Hindlimb muscle (tissue), 1 donor: ENCODE results near the gene TMEM80. TPM values are rescaled to one million over a fixed set of nuclear protein-coding genes. Genes with fewer than 3 reads are reported as not detected.
"Not testable (repeated sequence)": the region's sequence is repeated elsewhere in the genome, so short reads cannot be mapped to it uniquely, and the experiment has no call there.

Experiments
- DNase-seq: peaks from one replicate; pipeline ENCODE4 v3.0.0-alpha.2; 2013
- polyA plus RNA-seq: library from polyadenylated mRNA; unstranded; fragments of 120-200 nt; gene quantifications from one replicate; pipeline ENCODE4 v1.2.1, GENCODE V29; 2013; ENCODE audit not compliant: insufficient read length

TMEM80 gene
- polyA plus RNA-seq, 1 donor: 21.0 TPM

DNA sequence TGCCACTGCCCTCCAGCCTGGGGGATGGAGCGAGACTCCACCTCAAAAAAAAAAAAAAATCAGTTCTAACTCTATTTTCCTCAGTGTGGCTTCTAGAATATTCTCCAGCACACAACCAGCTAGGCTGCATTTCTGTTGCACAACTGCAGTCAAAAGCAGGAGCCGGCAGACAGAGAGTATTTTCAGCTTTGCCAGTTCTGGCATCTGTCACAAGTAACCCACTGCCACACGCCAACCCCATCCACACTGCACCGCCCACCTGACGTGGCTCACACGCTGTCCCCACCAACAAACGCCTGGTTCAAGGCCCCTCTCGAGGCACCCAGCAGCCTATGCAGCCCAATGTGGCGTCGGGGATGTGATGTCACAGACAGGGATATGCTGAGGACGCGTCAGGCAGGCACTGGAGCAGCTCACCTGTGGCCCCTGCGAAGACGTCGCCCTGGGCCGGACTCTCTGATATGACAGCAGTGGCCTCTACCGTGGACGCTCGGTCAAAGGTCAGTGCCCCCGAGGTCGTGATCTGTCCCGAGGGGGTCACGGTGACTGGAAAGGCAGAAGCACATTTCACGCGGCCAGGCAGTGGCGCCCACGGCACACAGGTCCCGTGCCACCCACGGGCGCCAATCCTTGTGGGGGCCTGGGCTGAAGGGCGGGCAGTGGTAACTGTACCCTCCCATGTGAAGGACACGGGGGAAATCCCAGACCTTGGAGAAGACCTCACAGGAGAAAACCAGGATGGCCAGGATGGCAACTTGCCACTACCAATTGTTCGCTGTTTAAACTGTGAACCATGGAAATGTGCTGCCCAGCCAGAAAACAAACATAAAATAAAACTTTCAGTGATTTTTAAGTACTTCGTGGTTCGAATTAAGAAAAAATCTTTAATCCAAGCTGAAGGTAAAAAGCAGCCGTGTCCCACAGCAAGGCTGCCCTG lies 16.1 kb upstream of the TMEM80 start:
- no peak for DNase-seq

DNA sequence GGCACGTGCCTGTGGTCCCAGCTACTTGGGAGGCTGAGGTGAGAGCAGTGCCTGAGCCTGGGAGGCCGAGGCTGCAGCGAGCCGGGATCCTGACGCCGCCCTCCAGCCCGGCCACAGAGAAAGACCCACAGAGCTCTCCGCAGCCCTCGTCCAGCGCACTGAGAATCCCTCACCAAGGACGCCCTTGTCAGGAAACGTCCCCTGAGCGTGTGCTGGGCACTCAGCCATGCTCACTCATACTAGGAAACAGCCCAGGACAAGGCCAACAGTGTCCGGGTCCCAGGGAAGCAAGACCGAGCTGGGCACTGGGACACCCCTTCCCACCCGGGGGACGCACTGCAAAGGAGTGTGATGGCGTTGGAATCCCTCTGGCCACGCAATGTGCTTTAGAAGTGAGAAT lies 15.1 kb upstream of the TMEM80 start:
- no peak for DNase-seq

DNA sequence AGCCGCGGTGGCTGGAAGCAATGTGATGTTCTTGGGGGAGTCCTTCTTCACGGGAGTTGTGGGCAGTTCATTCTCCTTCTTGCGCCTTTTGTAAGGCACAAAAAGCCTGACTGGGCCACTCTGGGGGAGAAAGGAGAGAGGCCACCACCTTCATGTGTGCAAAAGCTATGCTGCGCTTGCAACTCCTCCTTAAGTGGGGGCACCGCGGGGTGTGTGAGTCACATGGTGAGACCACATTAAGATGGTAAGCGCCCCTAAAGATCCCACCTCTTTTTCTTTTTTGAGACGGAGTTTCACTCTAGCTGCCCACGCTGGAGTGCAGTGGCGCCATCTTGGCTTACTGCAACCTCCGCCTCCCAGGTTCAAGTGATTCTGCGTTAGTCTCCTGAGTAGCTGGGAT lies 14.6 kb upstream of the TMEM80 start:
- DNase-seq: no peak

DNA sequence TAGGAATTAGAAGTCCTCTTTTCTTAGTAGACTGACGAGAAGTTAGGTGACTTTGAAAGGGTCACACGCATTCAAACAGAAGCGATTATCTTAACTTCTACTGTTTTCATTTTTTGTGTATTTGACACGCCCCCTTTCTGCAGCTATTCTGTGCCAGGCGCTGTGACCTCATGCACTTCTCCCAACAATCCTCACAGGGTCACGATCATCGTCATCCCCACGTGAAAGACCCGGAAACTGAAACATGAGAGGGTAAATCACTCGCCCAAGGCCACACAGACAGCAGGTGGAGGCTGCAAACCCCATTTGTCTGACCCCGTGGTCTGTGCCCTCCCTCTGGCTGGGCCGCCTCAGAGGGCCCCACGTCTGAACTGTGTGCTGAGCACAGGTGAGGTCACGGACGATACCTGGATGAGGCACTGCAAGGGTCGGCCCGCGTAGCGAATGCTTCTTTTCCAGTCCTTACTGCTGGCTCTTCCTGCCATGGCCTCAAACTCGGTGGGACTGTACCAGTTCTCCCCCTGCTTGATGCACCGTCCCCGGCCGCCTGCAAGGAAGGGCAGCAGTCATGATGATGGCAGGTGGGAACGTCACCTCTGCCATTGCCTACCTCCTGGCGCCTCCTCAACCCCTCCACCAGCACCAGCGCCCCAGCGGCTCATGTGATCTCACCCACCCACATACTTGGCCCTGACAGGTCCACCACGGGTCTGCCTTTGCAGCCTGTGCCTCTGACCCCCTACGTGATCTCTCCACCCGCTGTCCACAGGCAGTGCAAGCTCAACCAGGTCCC lies 9.0 kb upstream of the TMEM80 start:
- no peak for DNase-seq

DNA sequence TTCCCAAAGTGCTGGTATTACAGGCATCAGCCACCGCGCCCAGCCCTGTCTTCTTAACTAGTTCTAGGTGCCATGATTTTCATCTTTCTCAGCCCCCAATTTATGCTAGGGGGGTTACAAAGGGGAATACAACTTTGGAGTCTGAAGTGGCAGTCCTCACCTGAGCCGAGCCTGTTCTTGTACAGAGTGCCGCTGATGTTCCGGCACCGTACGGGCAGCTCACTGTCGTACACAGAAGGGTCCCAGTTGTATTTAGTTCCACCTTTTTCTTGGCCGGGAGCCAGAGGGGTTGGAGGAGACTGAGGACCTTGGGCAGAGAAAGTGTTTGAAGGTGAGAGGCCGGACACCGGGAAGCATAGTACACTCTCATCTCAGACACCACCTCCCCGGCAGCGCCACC lies 7.9 kb upstream of the TMEM80 start:
- no peak for DNase-seq

DNA sequence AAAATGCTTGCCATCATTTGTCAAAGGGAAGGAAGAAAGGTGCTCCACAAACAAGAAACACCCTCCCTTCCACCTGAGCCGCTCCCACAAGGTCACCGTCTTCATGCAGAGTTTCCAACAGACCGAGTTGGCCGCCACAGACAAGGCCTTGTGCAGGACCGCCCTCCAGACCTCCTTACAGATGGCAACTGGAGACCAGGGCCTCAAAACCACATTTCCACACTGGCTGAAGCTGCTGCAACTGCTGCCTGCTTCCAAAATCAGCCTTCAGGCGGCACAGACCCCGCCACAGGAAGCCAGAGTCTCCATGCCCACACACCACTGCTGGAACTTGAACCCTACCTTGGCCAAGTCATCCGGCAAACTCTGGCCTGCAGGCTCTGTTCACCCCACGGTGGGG lies 6.9 kb upstream of the TMEM80 start:
- no peak for DNase-seq

DNA sequence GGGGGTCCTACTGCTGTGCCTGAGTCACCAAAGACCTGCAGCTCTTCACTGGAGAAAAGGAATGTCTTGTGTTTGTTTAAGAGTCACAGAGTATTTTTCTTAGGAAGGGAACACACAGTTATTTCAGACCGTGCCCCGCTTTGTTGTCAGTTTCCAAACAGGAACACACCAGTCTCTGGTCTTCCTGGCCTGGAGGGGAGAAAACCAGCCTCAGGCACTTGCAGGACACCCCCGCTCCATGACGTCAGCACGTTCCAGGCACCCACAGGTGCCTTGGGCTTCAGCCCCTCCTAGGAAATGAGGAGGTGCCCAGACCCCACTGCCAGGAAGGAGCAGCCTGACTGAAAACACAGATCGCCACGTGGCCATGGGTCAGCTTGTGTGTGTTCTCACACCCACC lies 6.0 kb upstream of the TMEM80 start:
- DNase-seq: no peak

DNA sequence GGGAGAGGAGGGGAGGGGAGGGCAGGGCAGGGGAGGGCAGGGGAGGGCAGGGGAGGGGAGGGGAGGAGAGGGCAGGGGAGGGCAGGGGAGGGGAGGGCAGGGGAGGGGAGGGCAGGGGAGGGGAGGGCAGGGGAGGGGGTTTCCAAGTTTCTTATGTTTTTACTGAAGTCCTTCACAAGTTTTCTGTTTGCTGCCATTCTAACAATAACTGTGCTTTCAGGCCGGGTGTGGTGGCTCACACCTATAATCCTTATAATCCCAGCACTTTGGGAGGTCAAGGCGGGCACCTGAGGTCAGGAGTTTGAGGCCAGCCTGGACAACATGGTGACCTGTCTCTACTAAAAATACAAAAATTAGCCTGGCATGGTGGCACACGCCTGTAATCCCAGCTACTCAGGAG lies 5.4 kb upstream of the TMEM80 start:
- DNase-seq: not testable (repeated sequence)

DNA sequence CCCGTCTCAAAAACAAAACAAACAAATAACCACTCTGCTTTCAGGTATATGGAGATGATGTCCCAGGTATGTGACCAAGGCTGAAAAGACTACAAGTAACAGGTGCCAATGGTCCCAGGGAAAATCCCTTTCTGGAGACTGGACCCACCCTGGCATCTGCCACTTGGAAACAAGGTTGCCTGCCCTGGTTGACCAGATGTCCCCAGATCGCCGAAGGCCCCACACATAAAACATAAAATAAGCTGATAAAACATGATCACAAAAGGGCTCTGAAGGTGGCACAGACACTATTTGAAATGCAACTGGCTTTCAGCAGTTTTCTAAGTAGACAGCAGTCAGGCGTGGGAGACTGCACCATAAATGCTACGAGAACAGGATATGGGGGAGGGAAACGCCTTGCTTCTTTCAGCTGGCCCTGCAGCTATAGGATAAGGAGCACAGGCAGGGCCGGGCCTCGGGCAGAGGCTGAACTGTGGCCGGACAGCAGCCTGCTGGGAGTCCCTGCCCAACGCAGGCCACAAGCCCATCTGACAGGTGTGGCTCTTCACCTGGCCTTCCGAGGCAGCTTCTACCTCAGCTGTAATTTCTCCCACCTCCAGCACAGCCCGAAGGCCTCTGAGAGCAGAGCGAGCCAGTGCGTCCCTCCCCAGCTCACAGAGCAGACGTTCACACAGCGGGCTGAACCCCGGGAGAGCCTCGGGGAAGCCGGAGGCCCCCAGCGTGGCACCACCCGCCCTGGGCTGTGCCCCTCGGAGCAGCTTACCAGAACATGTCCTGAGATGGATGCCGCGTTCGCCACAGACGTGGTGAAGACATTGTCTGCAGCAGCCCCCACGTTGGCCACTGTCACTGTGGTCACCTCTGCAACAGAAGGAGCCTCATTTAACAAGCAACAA lies 4.6 kb upstream of the TMEM80 start:
- DNase-seq: no peak

DNA sequence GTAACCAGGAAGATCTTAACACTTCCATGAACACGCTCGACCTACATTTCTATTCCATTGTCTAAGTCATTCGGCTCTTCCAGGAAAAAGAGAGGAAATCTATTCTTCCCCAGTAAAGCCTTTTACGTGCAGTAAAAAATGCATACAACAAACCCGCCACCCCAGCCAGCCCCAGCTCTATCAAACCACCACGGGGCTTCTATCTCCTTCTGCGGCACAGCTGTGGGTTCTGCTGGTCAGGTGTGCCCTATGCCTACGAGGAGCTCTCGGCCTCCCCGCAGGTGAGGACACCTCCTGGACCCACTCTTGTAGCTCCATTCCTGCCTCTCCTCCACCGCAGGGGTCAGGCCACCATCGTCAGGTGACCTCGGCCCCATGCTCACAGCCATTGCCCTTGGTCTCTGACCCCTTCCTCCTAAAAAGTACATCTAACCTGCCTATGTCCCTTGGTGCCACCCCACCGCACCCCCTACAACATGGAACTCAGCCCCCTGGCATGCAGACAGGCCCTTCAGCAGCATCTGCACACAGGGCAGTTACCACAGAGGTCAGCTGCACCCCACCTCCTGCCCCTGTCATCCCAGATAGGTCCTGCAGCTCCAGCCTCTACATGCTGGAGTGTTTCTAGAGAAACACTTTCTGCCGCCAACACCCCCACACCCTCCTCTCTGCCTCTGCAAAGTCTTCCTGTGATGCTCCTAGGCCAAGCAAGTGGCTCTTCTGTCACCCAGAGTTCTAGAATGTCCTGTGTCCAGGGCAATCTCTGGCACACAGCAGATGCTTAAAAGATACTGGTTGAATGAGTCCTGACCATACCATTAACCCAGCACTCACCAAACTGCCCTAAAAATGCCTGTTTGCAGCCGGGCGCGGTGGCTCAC lies 3.7 kb upstream of the TMEM80 start:
- DNase-seq: no peak

DNA sequence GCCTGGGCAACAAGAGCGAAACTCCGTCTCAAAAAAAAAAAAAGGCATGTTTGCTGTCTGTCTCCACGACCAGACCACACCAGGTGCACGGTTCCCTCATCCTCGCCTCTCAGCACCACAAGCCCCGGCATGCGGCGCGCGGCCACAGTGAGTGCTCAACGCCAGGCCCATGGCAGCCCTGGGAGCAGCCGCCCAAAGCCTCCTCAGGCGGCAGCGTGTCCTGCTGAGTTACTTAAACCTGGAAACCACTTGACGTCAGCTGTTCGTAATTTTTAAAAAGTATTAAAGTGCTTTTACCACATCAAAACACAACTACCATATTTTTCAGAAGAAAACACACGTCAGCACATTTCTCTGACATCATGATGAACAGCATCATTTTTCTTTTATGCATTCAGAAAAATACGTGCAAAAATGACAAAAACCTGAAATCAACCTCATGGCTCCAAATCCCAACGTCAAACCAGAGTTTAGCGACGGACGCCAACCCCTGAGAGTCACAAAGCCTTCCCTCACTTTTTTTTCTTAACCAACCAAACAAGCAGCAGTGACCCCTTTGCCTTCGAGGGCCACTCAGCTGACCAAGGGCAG lies 2.7 kb upstream of the TMEM80 start:
- no peak for DNase-seq

DNA sequence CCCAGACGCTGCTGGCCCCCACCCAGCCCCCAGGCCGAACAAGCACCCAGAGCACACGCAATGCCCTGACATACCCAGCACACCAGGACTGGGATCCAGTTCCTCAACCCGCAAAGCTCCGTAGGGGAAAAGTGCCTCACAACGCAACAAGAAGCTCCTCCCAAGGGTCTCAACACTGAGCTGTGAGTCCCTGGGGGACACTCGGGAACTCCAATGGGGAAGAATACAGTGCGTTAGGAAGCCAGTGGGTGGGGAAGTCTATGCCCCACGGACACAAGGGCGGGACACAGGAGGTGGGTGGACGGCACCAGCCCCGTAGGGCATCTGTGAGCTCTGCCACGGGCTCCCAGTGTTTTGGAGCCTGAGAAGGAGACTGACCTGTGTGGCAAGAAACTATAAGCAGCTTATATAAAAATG lies 2.2 kb upstream of the TMEM80 start:
- no peak for DNase-seq

DNA sequence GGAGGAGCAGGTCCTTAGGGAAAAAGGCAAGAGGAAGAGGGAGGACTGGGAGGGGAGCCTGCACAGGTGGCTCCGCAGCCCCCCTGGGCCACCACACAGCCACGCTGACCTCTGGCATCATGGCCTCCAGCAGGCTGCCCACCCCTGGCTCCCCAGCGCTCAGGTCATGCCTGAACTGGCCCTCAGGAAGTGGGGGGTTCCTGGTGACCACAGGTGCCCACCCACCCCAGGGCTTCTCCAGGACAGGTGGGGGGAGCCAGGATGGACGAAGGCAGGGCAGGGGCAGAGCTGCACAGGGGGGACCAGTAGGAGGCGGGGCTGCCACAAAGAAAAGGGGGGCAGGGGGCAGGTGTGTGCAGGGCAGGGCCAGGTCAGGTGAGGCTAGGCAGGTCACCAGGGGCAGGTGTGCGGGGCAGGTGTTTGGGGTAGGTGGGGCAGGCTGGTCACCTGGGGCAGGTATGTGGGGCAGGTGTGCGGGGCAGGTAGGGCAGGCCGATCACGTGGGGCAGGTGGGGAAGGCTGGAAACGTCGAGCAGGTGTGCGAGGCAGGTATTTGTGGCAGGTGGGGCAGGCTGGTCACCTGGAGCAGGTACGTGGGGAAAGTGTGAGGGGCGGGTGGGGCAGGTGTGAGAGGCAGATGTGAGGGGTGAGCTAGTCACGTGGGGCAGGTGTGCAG lies 1.6 kb upstream of the TMEM80 start:
- DNase-seq: no peak

DNA sequence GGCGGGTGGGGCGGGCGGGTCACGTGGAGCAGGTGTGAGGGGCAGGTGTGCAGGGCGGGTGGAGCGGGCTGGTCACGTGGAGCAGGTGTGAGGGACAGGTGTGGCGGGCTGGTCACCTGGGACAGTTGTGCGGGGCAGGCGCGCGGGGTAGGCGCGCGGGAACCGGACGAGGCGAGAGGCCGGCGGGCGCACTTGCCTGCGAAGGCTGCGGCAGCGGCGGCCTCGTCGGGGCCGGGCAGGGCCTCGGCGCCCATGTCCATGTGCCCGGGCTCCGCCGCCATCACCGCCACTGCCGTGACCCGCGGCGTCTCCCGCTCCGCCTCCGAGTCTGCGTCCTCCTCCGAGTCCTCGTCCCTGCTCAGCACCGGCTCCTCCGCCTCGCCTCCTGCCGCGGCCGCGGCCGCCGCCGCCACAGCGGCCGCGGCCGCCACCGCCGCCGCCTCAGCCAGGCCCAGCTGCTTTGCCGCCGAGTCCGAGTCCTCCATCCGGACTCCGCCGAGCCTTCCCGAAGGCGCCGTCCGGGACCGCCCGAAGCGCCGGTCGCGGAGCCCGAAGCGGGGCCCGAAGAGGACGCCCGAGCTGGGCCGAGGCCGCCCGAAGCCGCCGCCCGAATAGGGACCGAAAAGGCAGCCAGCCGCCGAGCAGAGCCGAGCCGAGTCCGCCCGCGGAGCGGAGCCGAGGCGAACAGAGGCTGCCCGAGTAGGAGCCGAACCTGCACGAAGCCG lies 891 bp upstream of the TMEM80 start, which contains the start of gene DEAF1:
Gene DEAF1 (minus strand): TSS at position 660 of the 725 bp plus-strand sequence. CDS start 175 bp downstream, at position 485.
- peak; percentile 98 for DNase-seq

DNA sequence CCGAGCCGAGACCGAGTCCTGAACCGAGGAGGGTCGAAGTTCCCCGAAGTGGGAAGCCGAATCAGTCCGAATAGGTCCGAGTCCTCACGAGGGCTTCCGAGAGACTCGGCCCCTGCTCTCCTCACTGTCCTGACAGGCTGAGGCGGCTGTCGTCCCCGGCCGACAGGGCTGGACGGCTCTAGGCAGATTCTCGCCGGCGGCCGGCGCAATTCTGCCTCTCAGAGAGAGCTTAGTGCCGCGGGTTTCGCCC lies 403 bp upstream of the TMEM80 start:
- no peak for DNase-seq

DNA sequence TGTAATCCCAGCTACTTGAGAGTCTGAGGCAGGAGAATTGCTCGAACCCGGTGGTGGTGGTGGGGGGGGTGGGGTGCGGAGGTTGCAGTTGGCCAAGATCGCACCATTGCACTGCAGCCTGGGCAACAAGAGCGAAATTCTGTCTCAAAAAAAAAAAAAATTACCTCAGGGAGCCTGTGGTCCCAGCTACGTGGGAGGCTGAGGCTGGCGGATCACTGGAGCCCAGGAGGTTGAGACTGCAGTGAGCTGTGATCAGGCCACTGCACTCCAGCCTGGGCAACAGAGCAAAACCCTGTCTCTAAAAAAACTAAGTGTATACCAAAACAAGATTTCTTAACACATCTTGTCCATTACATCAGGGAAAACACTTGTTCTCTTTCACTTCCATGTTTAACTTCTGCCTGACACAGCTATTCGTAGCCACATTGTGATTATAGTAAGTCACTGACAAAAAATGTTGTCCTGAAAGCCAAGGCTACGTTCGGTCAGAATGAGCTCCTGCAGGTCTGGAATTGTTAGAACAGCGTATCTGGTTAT lies 1.4 kb downstream of the TMEM80 start:
- no peak for DNase-seq

DNA sequence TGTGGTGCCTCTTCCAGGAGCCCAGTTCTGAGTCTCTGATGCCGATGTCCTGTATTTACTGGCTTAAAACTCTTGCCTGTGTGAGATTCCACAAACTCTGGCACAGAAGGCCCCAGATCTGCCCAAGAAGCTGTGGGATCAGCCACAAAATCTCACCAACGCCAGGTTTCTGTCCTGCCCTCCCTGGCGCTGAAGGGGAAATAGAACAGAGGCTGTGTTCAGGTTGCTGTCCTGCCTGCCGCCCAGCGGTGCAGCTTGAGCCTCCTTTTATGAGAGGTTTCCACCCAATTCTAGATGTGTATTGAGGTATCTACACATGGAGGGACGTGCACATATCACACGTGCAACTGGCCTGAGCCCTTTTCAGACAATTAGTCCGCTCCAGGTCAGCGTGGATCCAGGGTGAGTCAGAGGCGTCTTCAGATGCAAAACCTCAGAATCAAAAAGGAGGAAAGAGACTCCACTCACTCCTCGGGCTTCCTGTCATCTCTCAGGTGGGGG lies 2.2 kb downstream of the TMEM80 start:
- DNase-seq: no peak

DNA sequence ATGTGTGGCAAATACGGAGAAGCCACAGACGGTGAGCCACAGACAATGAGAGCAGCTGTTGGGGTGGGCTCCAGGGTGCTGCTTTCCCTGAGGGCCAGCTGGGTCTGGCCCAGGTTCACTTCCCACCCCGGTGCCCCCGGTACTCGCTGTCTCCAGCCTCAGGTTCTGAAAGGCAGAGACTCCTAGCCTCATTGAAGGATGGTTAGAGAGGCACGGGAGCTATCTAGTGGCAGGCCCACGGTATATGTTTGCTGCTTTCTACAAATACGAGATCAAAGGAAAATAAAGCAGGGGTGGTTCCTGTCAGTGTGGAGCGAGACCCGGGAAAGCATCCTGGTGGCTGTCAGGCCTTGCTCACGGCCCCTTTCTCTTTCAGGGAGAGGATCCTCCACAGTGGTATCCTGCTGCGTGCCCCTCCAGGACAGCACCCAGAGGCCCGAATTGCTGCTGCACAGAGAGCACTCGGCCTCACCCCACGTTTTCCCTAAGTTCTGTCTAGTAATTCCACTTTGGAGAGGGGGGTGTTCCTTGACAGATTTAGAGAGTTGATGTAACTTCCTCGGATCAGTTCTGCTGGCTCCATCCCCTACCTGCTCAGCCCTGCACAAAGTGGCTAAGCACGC lies 3.0 kb downstream of the TMEM80 start:
- no peak for DNase-seq

DNA sequence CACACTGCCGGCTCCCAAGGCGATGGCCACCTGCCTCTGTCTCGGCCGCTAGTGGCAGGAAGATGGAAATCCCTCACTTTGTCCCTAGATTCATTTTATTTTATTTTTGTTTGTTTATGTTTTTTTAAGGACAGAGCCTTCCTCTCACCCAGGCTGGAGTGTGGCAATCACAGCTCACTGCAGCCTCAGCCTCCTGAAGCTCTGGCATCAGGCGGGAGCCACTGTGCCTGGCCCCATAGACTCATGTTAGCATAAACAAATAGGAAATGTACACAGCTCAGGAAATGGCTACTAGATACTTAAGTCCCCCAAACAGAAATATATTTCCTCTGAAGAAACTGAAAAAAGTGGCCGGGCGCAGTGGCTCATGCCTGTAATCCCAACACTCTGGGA lies 3.5 kb downstream of the TMEM80 start:
- DNase-seq: no peak
